DOHH2 (cell line): ENCODE results near the gene ITPR2.
"Not testable (repeated sequence)": the region's sequence is repeated elsewhere in the genome, so short reads cannot be mapped to it uniquely, and the experiment has no call there.

ENCODE experiments used
- H3F3A ChIP-seq: fragments of 200-600 bp; sonication (generic), shearing (Covaris generic); 2 replicates; pipeline ENCODE4 v1.6.0; 2016; ENCODE audit warnings: antibody characterized with exemption, mild to moderate bottlenecking; ENCODE audit not compliant: control insufficient read depth, insufficient read depth
- H3K27ac ChIP-seq: fragments of 200-600 bp; sonication (generic); 2 replicates; pipeline ENCODE4 v1.5.1; 2014; ENCODE audit warnings: low read depth, mild to moderate bottlenecking, low read length, moderate library complexity
- H3K27me3 ChIP-seq: fragments of 200-600 bp; sonication (generic); 2 replicates; pipeline ENCODE4 v1.6.1; 2014; ENCODE audit warnings: mild to moderate bottlenecking, low read length, mixed read lengths; ENCODE audit not compliant: control insufficient read depth
- H3K36me3 ChIP-seq: fragments of 200-600 bp; sonication (generic); 2 replicates; pipeline ENCODE4 v1.6.1; 2014; ENCODE audit warnings: mild to moderate bottlenecking, low read length, moderate library complexity, mixed read lengths; ENCODE audit not compliant: control insufficient read depth
- H3K4me1 ChIP-seq: fragments of 200-600 bp; sonication (generic); 2 replicates; pipeline ENCODE4 v1.6.1; 2014; ENCODE audit warnings: mild to moderate bottlenecking, low read length, mixed read lengths; ENCODE audit not compliant: control insufficient read depth
- H3K4me2 ChIP-seq: fragments of 200-600 bp; sonication (generic); 2 replicates; pipeline ENCODE4 v1.6.0; 2014; ENCODE audit warnings: mild to moderate bottlenecking, low read length, moderate library complexity
- H3K4me3 ChIP-seq: fragments of 200-600 bp; sonication (generic); 2 replicates; pipeline ENCODE4 v1.5.1; 2014; ENCODE audit warnings: mild to moderate bottlenecking, low read length, mixed read lengths
- H3K79me2 ChIP-seq: fragments of 200-600 bp; sonication (generic); 2 replicates; pipeline ENCODE4 v1.6.1; 2014; ENCODE audit warnings: mild to moderate bottlenecking, low read length, mixed read lengths; ENCODE audit not compliant: control insufficient read depth
- H3K9me2 ChIP-seq: fragments of 200-600 bp; sonication (generic); replicated peaks from 2 replicates; pipeline ENCODE4 v1.6.1; 2014; ENCODE audit warnings: mild to moderate bottlenecking, low read length, mixed read lengths; ENCODE audit not compliant: control insufficient read depth
- H3K9me3 ChIP-seq: fragments of 200-600 bp; sonication (generic); 2 replicates; pipeline ENCODE4 v1.6.1; 2014; ENCODE audit warnings: antibody characterized with exemption, low read length, mixed read lengths; ENCODE audit not compliant: control insufficient read depth, insufficient read depth
- H4K20me1 ChIP-seq: fragments of 200-600 bp; sonication (generic); 2 replicates; pipeline ENCODE4 v1.6.0; 2014; ENCODE audit warnings: low read depth, mild to moderate bottlenecking, antibody characterized with exemption, low read length, moderate library complexity; ENCODE audit not compliant: control insufficient read depth, insufficient read depth
- EZH2phosphoT487 ChIP-seq: fragments of 200-600 bp; sonication (generic); IDR thresholded peaks from 2 replicates; pipeline ENCODE4 v1.6.1; 2017; ENCODE audit warnings: borderline replicate concordance, mild to moderate bottlenecking, antibody characterized with exemption, low read length, moderate library complexity, mixed read lengths
- TF ChIP-seq, protein P1 (sequence below): fragments of 200-600 bp; sonication (generic); IDR thresholded peaks from one replicate; pipeline ENCODE4 v1.5.1; 2014; ENCODE audit warnings: antibody characterized with exemption, mild to moderate bottlenecking, low read depth, low read length; ENCODE audit not compliant: poor library complexity, severe bottlenecking

Gene ITPR2

DNA sequence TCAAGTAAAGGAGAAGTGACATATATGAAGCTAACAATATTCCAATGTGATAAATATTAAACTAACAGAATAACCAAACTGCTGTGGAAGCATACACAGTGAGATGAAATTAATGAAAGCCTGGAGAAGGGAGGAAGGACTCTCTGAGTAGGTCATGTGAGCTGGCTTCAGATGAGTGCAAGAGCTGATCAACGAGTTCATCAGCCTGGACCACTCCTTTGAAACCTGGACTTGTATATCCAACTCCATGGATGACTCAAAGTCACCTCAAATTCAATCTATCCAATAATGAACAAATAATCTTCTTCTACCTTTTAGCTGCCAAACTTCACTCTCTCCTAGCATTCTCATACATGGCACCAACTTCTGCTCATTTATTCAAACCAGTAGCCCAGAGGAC, 391.6 kb downstream of the ITPR2 start:
- H4K20me1 ChIP-seq = no peaks in the 10 kb centered on the region
- H3K27ac ChIP-seq = no peak overlapping the region
- H3K79me2 ChIP-seq = no peaks in the 10 kb centered on the region
- no peaks in the 10 kb centered on the region for H3K9me3 ChIP-seq
- peaks cover 7% of the 10 kb centered on the region for H3K4me1 ChIP-seq
- H3K4me3 ChIP-seq = no peak overlapping the region
- no peak for TF ChIP-seq EZH2phosphoT487
- TF ChIP-seq, protein P1, sequence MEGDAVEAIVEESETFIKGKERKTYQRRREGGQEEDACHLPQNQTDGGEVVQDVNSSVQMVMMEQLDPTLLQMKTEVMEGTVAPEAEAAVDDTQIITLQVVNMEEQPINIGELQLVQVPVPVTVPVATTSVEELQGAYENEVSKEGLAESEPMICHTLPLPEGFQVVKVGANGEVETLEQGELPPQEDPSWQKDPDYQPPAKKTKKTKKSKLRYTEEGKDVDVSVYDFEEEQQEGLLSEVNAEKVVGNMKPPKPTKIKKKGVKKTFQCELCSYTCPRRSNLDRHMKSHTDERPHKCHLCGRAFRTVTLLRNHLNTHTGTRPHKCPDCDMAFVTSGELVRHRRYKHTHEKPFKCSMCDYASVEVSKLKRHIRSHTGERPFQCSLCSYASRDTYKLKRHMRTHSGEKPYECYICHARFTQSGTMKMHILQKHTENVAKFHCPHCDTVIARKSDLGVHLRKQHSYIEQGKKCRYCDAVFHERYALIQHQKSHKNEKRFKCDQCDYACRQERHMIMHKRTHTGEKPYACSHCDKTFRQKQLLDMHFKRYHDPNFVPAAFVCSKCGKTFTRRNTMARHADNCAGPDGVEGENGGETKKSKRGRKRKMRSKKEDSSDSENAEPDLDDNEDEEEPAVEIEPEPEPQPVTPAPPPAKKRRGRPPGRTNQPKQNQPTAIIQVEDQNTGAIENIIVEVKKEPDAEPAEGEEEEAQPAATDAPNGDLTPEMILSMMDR = no peak
- peaks cover 7% of the 10 kb centered on the region; the same call in 1 of the 2 replicates for H3K36me3 ChIP-seq
- H3K9me2 ChIP-seq = no peaks in the 10 kb centered on the region
- no peaks in the 10 kb centered on the region for H3F3A ChIP-seq
- H3K27me3 ChIP-seq = no peaks in the 10 kb centered on the region
- H3K4me2 ChIP-seq = no peak overlapping the region

DNA sequence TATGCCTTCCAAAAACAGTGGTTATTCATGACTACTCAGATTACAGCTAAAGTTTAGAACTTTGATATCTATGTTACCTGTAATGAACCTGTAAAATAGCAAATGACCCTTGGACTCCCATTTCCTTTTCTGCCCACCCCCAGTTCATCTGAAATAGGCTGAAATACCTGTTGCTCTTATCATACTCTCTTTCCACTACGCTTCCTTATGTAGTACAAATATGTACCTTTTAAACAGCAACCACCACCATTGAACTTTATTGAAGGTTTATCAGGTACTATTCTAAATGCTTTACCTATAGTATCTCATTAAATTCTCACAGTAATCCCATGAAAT, 398.0 kb downstream of the ITPR2 start:
- no peaks in the 10 kb centered on the region for H3K9me2 ChIP-seq
- H3K4me2 ChIP-seq = no peak overlapping the region
- TF ChIP-seq EZH2phosphoT487 = no peak
- TF ChIP-seq, protein P1 = no peak
- no peaks in the 10 kb centered on the region for H3K9me3 ChIP-seq
- no peaks in the 10 kb centered on the region for H3K27me3 ChIP-seq
- H3K36me3 ChIP-seq = peaks cover 3% of the 10 kb centered on the region; the same call in 1 of the 2 replicates
- H4K20me1 ChIP-seq = no peaks in the 10 kb centered on the region
- no peak overlapping the region for H3K4me3 ChIP-seq
- no peaks in the 10 kb centered on the region for H3F3A ChIP-seq
- H3K4me1 ChIP-seq = no peaks in the 10 kb centered on the region
- no peak overlapping the region for H3K27ac ChIP-seq
- H3K79me2 ChIP-seq = no peaks in the 10 kb centered on the region

DNA sequence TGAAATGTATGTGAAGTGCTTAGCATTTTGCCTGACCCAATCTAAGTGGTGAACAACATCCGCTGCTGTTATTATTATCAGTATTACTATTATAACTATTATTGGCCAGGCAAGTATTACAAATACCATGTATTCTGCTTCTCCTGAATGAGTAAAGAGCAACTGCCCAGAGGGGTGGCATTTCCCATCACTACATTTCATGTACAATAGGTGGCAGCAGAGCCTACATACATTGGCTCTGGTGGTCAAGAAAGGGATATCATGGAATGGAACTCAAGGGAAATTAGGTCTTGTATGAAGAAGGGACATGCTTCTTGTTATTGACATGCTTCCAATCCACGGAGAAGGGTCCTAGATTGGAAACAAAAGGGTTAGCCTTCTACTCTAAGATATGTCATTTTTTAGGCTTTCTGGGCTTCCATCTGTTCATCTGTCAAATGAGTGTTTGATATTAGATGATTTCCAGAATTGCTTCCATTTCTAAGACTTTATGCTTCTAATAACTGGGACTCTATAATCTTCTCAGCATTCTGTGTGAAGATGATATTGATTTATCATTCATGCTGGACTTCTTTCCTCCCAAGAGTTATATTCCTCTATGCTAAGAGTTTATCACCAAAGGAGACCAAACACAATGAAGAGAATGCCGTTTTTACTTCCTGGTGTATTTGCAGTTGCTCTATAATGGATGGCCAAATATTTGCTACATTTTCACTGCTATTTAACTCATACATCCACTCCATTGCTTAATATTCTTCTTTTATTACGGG, 398.5 kb downstream of the ITPR2 start:
- Histone ChIP-seq H3K9me3 (no peaks in the 10 kb centered on the region), H3K4me3 (no peak overlapping the region), H3K4me2 (no peak overlapping the region), H3K27me3 (no peaks in the 10 kb centered on the region), H3F3A (no peaks in the 10 kb centered on the region), H3K4me1 (no peaks in the 10 kb centered on the region), H3K9me2 (no peaks in the 10 kb centered on the region), H3K36me3 (peaks cover 3% of the 10 kb centered on the region; the same call in 1 of the 2 replicates), H4K20me1 (no peaks in the 10 kb centered on the region), H3K79me2 (no peaks in the 10 kb centered on the region), H3K27ac (no peak overlapping the region)
- TF ChIP-seq EZH2phosphoT487 = no peak
- TF ChIP-seq, protein P1 = peak; percentile 75

DNA sequence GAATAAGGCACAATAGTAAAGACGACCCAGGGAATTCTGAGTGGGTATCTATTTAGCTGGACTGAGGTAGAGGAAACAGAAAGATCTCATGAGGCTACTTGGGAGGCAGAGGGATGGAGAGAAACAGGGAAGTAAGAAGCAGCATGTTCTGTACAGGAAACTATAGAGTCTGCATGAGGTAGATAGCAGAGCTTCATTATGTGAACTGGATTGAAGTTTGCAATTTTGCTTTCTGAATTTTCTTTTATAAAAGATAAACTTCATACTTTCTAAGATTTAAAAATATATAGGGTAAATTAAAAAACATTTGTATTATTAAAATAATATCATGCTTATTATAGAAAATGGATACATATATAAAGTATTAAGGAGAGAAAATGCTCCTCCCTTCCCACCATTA, 399.3 kb downstream of the ITPR2 start:
- not testable (repeated sequence) for H3K4me3 ChIP-seq

More for the DNA sequence above, 399.3 kb downstream of the ITPR2 start:
- H3F3A ChIP-seq, H3K4me1 ChIP-seq, H3K4me2 ChIP-seq, H3K36me3 ChIP-seq, H3K27me3 ChIP-seq, H3K9me3 ChIP-seq, H3K27ac ChIP-seq, H4K20me1 ChIP-seq, H3K9me2 ChIP-seq, H3K79me2 ChIP-seq: not testable (repeated sequence)
